GM18519 (cell line): ENCODE data around the gene FBN3.

Experiments
- ATAC-seq: cut with Tn5 transposase; IDR thresholded peaks from one replicate; pipeline ENCODE4 v1.9.1; 2021; ENCODE audit warnings: mild to moderate bottlenecking, moderate library complexity; ENCODE audit not compliant: unreplicated experiment, low FRiP score

FBN3 gene

GRCh38 chr19:8148410-8149260, 757 bp downstream of the FBN3 start:
- no peak for ATAC-seq

GRCh38 chr19:8148088-8148409, 1.3 kb downstream of the FBN3 start:
- ATAC-seq = no peak

- no peak for ATAC-seq
Measured at GRCh38 chr19:8147582-8147978, 1.8 kb downstream of the FBN3 start.

GRCh38 chr19:8146877-8147581, 2.4 kb downstream of the FBN3 start:
- no peak for ATAC-seq

GRCh38 chr19:8144273-8144995, 5.0 kb downstream of the FBN3 start:
- ATAC-seq = no peak

GRCh38 chr19:8143041-8143440, 6.4 kb downstream of the FBN3 start:
- ATAC-seq = no peak

GRCh38 chr19:8142513-8142900, 6.9 kb downstream of the FBN3 start:
- no peak for ATAC-seq

GRCh38 chr19:8141726-8142512, 7.5 kb downstream of the FBN3 start:
- no peak for ATAC-seq

- no peak for ATAC-seq
Measured at GRCh38 chr19:8138201-8138600, 11.2 kb downstream of the FBN3 start.

GRCh38 chr19:8137425-8137824, 12.0 kb downstream of the FBN3 start:
- ATAC-seq = no peak

GRCh38 chr19:8135946-8136618, 13.3 kb downstream of the FBN3 start:
- ATAC-seq = no peak

GRCh38 chr19:8132858-8133458, 16.4 kb downstream of the FBN3 start:
- no peak for ATAC-seq

- no peak for ATAC-seq
Measured at GRCh38 chr19:8131517-8131916, 17.9 kb downstream of the FBN3 start.

GRCh38 chr19:8129061-8129618, 20.3 kb downstream of the FBN3 start:
- no peak for ATAC-seq

- no peak for ATAC-seq
Measured at GRCh38 chr19:8128551-8128950, 20.8 kb downstream of the FBN3 start.

GRCh38 chr19:8127311-8127710, 22.1 kb downstream of the FBN3 start:
- ATAC-seq = no peak

GRCh38 chr19:8126511-8126910, 22.9 kb downstream of the FBN3 start:
- no peak for ATAC-seq

GRCh38 chr19:8126008-8126407, 23.4 kb downstream of the FBN3 start:
- no peak for ATAC-seq

- no peak for ATAC-seq
Measured at GRCh38 chr19:8123683-8124082, 25.7 kb downstream of the FBN3 start.
